ENCODE data around the gene DDX42. TPM values are rescaled to one million over a fixed set of nuclear protein-coding genes. Genes with fewer than 3 reads are reported as not detected.

DDX42 gene
- total RNA-seq, 2 donors from 2014 or later: 71.0 to 105 TPM

DNA sequence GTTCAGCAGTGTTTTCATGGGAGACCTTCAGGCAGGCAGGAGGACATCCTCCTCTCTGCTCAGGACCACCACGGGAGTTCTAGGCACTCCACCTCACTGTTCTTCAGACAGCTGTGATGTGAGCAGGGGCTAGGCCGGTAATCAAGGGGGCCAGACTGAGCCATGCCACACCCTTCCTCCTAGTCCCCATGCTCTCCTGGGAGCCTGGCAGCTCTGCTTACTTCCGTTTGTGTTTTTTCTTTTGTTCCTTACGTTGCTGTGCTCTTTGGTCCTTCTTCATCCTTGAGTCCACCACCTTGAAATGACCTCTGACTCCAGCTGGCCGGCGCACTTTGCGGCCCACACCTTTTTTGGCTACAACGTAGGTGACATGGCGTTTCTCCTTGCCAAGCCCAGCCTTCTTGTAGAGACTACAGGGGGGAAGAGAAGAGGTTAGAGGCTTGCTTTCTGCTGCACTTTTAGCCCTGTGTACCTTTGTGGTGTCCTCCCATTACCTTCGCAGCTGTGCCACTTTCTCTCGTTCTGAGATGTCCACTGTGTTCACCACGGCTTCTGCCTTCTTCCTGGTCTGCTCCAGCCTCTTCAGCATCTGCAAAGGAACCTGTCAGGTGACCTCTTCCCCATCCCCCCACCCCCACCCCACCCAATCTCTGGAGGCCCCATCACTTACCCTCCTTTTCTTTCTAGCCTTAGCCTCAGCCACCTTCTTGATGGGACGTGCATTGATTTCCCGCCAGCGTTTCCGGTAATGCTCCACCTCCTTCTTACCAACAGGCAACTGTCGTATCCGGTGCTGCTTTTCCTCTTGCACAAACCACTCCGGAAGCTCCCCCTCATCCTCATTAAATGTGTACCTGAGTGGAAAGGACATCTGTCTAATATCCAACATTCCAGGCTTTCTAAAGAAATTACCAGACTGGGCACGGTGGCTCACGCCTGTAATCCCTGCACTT lies 45.9 kb downstream of the DDX42 start:
- H3K4me3 ChIP-seq: no peak overlapping the region
- H3K27me3 ChIP-seq (replicated peaks; ENCODE audit: insufficient read depth): no peaks in the 10 kb centered on the region
- no peak overlapping the region for H3K27ac ChIP-seq
- WGBS: 74% methylated on average over 21 of the region's 21 CpGs
- peaks cover 37 to 64% of the 10 kb centered on the region in 2 donors for H3K36me3 ChIP-seq
- no peaks in the 10 kb centered on the region for H3K9me3 ChIP-seq
- no peak for TF ChIP-seq POLR2AphosphoS5 (IDR thresholded peaks at IDR 0.05)
- no peak for TF ChIP-seq POLR2A (IDR thresholded peaks at IDR 0.05)
- TF ChIP-seq, protein P1, sequence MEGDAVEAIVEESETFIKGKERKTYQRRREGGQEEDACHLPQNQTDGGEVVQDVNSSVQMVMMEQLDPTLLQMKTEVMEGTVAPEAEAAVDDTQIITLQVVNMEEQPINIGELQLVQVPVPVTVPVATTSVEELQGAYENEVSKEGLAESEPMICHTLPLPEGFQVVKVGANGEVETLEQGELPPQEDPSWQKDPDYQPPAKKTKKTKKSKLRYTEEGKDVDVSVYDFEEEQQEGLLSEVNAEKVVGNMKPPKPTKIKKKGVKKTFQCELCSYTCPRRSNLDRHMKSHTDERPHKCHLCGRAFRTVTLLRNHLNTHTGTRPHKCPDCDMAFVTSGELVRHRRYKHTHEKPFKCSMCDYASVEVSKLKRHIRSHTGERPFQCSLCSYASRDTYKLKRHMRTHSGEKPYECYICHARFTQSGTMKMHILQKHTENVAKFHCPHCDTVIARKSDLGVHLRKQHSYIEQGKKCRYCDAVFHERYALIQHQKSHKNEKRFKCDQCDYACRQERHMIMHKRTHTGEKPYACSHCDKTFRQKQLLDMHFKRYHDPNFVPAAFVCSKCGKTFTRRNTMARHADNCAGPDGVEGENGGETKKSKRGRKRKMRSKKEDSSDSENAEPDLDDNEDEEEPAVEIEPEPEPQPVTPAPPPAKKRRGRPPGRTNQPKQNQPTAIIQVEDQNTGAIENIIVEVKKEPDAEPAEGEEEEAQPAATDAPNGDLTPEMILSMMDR (IDR thresholded peaks at IDR 0.05): no peak
- DNase-seq (ENCODE audit: low spot score): no peak
- H3K4me1 ChIP-seq (replicated peaks): no peaks in the 10 kb centered on the region
- intact Hi-C loops (cut with DNase I): no loop called here

DNA sequence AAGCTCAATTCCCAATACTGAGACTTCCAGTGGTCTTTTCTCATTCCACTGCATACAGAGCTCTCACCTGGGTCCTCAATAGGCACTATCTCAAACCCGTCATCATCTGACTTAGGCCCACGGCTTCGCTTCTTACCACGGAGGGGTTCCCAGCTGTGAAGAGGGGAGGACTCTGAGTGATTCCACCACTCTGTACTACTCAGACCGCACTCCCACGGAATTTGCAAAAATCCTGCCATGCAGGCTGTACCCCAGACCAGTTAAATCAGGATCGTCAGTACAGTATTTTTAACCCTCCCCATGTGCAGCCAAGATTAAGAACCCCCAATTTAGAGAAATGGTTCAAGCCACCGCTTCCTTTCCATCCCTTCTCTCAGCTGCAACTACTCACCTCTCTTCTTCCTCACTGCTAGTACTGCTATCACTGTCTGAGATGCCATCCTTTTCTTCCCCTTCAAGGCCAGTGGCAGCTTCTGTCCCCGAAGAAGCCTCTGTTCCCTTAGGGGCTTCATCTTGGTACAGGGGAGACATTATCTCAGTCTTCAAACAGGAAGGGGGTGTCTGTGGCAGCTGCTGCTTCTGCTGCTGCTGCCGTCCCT lies 47.1 kb downstream of the DDX42 start:
- DNase-seq (ENCODE audit: low spot score): no peak
- intact Hi-C loops (cut with DNase I): no loop called here
- 81% methylated on average over 10 of the region's 10 CpGs for WGBS
- Histone ChIP-seq H3K27ac (no peak overlapping the region), H3K36me3 (peaks cover 35 to 65% of the 10 kb centered on the region in 2 donors), H3K27me3 (replicated peaks; ENCODE audit: insufficient read depth) (no peaks in the 10 kb centered on the region), H3K4me3 (no peak overlapping the region), H3K9me3 (no peaks in the 10 kb centered on the region), H3K4me1 (replicated peaks) (no peaks in the 10 kb centered on the region)
- TF ChIP-seq, protein P1 (IDR thresholded peaks at IDR 0.05): no peak
- TF ChIP-seq POLR2AphosphoS5 (IDR thresholded peaks at IDR 0.05) (no peak), POLR2A (IDR thresholded peaks at IDR 0.05) (no peak)

DNA sequence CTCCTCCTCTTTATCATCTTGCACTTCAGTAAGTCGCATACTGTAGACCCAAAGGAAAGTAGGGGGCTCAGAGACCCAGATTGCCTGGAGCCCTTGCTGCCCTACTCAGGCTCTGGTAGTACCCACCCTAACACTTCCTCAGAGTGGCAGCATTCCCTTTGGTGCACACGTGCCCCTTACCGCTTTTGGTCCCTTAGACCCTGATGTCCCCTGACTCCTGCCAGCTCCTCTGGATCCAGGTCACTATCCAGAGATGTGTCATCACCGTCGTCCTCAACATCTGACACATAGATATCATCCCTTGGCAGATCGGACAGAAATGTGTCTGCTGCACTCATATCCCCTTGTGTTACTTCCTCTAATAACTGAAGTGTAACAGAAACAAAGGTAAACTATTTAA lies 47.8 kb downstream of the DDX42 start:
- intact Hi-C loops (cut with DNase I): no loop called here
- Histone ChIP-seq H3K36me3 (peaks cover 32 to 63% of the 10 kb centered on the region in 2 donors), H3K27ac (no peak overlapping the region), H3K9me3 (no peaks in the 10 kb centered on the region), H3K4me1 (replicated peaks) (no peaks in the 10 kb centered on the region), H3K27me3 (replicated peaks; ENCODE audit: insufficient read depth) (no peaks in the 10 kb centered on the region), H3K4me3 (no peak overlapping the region)
- 78% methylated on average over 6 of the region's 6 CpGs for WGBS
- DNase-seq (ENCODE audit: low spot score): no peak
- TF ChIP-seq, protein P1 (IDR thresholded peaks at IDR 0.05): no peak
- TF ChIP-seq POLR2A (IDR thresholded peaks at IDR 0.05) (no peak), POLR2AphosphoS5 (IDR thresholded peaks at IDR 0.05) (no peak)

DNA sequence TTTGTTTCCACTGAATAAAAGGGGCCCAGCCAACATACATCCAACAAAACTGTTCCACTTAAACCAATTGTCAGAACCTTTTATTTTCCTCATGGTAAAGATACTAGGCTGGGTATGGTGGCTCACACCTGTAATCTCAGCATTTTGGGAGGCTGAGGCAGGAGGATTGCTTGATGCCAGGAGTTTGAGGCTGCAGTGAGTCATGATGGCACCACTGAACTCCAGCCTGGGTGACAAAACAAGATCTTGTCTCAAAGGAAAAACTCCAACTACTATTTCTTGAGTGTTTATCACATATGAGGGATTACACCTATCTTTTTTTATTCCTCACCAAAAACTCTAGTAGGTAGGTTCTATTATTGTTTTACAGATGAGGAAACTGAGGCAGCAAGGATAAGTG lies 48.6 kb downstream of the DDX42 start:
- Histone ChIP-seq H3K27ac (no peak overlapping the region), H3K4me3 (no peak overlapping the region), H3K4me1 (replicated peaks) (no peaks in the 10 kb centered on the region), H3K27me3 (replicated peaks; ENCODE audit: insufficient read depth) (no peaks in the 10 kb centered on the region), H3K36me3 (peaks cover 27 to 55% of the 10 kb centered on the region in 2 donors), H3K9me3 (no peaks in the 10 kb centered on the region)
- TF ChIP-seq POLR2A (IDR thresholded peaks at IDR 0.05): no peak
- TF ChIP-seq, protein P1 (IDR thresholded peaks at IDR 0.05): no peak
- no peak for TF ChIP-seq POLR2AphosphoS5 (IDR thresholded peaks at IDR 0.05)
- intact Hi-C loops (cut with DNase I): no loop called here
- DNase-seq (ENCODE audit: low spot score): no peak

Data from prostate gland (tissue), 2 donors.